Colon (tissue), 2 donors: Measurements from ENCODE around the gene TBCEL.
"Not testable (repeated sequence)": the region's sequence is repeated elsewhere in the genome, so short reads cannot be mapped to it uniquely, and the experiment has no call there.

Experiments used
- FAIRE-seq: peaks from 2 replicates; lab custom pipeline; 2012; peaks lifted over from hg19 to GRCh38; lab: Jason Lieb, UNC
- donor health status: control.
- donor health status: control.

TBCEL gene

DNA sequence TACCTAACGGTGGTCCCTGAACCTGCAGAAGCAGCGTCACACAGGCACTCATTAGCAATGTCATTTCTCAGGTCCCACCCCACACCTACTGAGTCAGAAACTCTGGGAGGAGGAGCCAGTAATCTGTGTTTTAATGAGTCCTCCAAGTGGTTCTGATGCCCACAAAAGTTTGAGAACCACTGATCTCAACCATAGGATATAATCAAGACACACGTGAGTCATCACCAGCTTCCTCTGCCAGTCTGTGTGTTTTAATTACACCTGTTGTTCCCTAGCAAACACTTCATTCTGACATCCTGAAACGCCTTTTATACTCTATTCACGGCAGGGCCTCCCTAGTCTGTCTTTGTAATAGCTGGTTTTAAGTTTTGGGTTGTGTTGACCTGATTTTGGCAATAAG, 82.9 kb downstream of the TBCEL start:
- FAIRE-seq, result no peak

- FAIRE-seq, result no peak
These were observed 84.5 kb downstream of the TBCEL start for GRCh38 chr11:121108413-121108812.

GRCh38 chr11:121109471-121109870, 85.6 kb downstream of the TBCEL start:
- no peak for FAIRE-seq

DNA sequence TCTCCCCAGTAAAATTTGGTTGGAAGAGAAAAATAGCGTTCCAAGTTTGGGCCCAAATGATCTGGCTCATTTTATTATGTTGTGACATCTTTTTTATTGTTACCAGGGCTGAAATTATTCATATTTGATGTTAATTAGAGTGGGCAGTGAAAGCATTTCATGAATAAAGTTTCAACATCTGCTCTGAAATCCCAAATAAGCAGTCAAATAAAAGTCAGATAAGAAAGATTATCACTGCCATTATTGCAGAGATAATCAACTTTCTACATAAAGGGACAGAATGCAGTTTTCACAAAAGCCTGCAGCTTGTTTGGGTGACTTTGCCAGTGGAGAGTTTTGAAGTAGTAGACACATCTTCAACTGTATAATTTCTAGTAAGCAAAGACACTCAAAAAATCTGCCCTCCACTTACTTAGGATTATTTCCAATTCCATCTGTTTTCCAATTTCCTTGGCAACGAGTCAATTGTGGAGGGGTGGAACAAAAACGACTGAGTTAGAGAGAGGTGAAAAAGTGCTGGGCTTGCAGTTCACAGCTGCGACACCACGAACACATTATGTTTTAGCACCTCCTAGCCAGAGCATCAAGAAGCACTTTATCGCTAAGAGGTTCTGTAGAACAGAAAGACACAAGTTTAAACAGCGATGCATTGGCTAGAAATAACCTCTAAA, 86.1 kb downstream of the TBCEL start:
- no peak for FAIRE-seq

GRCh38 chr11:121110871-121111724, 87.2 kb downstream of the TBCEL start:
- FAIRE-seq, result no peak

DNA sequence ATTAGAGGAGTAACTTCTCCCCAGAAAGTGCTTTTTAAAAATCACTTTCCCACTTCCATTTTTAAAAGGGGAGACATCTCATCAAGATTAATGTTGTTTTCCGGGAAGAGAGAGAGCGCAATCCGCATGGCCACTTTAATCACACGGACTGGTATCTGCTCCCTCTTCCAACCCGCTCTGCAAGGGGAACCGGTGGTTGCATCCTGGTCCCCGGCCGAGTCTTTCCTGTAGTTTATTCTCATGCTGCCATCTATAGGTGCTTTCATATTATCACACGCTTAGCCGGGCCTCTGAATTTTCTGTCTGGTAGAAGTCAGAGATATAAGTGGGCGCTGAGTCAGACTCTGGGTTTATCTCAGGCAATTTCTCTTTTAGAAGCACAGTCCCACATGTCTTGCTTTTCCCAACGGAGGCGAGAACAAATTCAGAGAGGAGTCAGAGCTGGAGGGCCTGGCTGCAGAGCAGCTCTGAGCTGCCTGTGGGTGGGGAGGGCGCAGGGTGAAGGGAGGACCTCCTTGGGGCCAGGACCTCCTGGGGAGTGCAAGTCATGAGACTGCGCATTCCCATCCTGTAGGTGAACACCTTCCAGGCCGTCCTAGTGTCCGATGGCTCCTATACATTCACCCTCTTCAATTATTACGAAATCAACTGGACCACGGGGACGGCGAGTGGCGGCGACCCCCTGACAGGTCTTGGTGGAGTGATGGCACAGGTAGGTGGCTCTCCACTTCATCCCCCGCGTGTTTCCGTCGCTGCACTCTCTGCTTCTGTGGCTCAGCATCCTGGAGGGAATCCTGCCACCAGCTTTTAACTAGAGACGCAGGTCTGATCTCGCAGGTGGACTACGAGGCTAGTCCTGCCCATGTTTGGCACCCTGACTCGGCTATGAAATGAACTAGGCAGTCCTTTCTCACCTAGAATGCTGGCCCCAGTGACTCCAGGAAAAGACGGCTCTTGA, 88.9 kb downstream of the TBCEL start:
- no peak for FAIRE-seq

GRCh38 chr11:121113611-121114010, 89.7 kb downstream of the TBCEL start:
- no peak for FAIRE-seq

GRCh38 chr11:121115024-121115423, 91.1 kb downstream of the TBCEL start:
- not testable (repeated sequence) for FAIRE-seq

GRCh38 chr11:121117788-121118187, 93.9 kb downstream of the TBCEL start:
- no peak for FAIRE-seq

DNA sequence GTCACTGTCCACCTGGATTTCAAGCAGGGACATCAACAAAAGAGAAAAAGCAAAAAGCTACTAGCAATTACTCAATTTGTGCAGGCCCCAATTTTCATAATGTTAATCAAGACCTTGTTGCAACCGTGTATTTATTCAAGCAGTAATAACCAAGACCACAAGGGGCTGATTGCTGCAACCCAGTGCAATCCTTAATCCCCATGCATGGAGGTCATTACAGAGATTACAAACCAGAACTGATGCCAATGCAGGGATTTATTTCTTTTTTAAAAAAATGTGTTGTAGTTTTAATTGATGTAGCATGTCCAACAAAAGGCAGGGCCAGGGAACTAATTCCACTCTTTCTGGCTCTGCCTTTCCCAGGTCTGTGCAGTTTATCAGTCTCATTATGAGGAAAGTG, 95.5 kb downstream of the TBCEL start:
- FAIRE-seq, result no peak

GRCh38 chr11:121122328-121122727, 98.4 kb downstream of the TBCEL start:
- FAIRE-seq, result no peak

- no peak for FAIRE-seq
These were observed 99.7 kb downstream of the TBCEL start for GRCh38 chr11:121123496-121124069.

DNA sequence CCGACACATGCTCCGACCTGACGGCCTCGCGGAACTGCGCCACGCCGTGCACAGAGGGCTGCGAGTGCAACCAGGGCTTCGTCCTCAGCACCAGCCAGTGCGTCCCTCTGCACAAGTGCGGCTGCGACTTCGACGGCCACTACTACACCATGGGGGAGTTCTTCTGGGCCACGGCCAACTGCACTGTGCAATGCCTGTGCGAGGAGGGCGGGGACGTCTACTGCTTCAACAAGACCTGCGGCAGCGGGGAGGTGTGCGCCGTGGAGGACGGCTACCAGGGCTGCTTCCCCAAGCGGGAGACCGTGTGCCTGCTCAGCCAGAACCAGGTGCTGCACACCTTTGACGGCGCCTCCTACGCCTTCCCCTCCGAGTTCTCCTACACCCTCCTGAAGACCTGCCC, 103.9 kb downstream of the TBCEL start:
- FAIRE-seq, result no peak

DNA sequence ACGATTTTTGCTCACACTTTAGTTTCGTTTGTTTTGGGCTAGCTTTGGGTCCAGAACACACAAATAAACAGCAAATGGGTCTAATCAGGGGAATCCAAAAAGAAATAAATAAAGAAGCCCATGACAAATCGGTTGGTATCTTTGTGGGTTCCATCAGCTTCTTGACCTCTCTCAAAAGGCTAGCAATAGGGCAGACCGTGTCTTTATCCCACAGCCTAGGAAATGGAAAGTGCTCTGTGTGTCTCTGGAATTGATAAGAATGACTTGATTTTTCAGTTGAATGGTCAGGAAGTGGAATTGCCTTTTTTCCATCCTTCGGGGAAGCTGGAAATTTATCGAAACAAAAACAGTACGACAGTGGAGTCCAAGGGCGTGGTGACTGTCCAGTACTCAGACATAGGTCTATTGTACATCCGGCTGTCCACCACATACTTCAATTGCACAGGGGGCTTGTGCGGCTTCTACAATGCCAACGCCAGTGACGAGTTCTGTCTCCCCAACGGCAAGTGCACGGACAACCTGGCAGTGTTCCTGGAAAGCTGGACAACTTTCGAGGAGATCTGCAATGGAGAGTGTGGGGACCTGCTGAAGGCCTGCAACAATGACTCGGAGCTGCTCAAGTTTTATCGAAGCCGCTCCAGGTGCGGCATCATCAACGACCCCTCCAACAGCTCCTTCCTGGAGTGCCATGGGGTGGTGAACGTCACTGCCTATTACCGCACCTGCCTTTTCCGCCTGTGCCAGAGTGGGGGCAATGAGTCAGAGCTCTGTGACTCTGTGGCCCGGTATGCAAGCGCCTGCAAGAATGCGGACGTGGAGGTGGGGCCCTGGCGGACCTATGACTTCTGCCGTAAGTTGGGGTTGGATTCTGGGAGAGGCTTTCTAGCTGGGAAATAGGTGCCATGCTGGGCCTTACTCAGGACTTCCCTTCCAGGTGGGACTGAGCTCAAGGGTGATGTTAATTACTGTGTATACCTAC, 105.7 kb downstream of the TBCEL start:
- no peak for FAIRE-seq

DNA sequence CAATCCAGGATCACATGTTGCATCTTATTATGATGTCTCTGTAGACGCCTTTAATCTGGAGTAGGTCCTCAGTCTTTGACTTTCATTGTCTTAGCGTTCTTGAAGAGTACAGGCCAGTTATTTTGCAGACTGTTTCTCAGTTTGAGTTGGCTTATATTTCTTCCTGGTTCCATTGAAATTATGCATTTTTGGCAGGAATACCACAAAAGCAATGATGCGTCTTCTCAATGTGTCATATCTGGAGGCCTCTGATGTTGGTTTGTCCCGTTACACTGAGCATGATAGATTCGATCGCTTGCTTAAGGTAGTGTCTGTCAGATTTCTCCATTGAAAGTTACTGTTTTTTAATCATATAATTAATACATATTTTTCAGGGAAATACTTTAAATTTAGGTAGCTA, 107.8 kb downstream of the TBCEL start:
- no peak for FAIRE-seq

GRCh38 chr11:121132211-121132976, 108.5 kb downstream of the TBCEL start:
- FAIRE-seq, result no peak

- FAIRE-seq, result no peak
These were observed 110.9 kb downstream of the TBCEL start for GRCh38 chr11:121134741-121135312.

- no peak for FAIRE-seq
These were observed 113.1 kb downstream of the TBCEL start for GRCh38 chr11:121137005-121137404.

DNA sequence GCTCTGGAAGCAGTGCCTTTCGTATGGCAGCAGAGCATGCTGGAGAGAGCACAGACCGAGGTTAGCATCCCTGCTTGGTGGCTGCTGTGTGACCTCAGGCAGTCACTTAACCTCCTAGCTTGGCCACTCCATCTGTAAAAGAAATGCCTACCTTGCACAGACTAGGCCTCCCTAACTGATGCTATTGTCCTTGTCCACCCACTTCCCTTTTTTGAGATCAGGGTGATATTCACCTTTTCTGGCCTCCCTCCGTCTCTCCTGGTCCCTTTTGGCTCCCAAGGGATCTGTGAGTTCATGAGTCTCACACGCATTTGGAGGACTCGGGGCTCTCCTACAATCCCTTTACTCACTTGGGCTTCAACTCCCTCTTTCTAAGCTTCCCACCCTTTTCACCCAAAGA, 114.4 kb downstream of the TBCEL start:
- FAIRE-seq, result no peak

DNA sequence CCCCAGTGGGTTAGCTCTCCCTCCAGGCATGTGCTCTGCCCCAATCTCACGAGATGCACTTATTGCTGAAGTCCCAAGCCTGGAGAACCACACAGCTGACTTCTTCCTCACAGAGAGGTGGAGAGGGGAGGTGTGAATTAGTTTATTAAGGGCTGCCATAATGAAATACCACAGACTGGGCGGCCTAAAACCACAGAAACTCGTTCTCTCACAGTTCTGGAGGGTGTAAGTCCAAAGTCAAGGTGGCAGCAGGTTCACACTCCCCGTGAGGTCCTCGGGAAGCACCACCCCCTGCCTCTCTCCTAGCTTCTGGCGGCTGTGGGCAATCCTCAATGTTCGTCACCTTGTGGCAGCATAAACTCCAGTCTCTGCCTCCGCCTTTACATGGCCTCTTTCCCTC, 116.5 kb downstream of the TBCEL start:
- FAIRE-seq, result no peak
